WI38 (cell line): Measurements from ENCODE around the gene LIMS2.

ENCODE experiments used
- H3K4me3 ChIP-seq: 2 replicates; pipeline ENCODE4 v1.5.1; 2011; ENCODE audit warnings: low read depth, mild to moderate bottlenecking, control low read depth, low read length
- CTCF ChIP-seq: IDR thresholded peaks from 2 replicates; pipeline ENCODE4 v1.5.1; 2012; ENCODE audit warnings: low read depth, mild to moderate bottlenecking, control low read depth, low read length

The LIMS2 gene

GRCh38 chr2:127597046-127597983 lies 78.0 kb downstream of the LIMS2 start:
- TF ChIP-seq CTCF, result no peak
- H3K4me3 ChIP-seq, result no peak overlapping the region

- H3K4me3 ChIP-seq, result no peak overlapping the region
- no peak for TF ChIP-seq CTCF
These were observed 78.9 kb downstream of the LIMS2 start for GRCh38 chr2:127596311-127597045.

GRCh38 chr2:127594116-127594591 lies 81.2 kb downstream of the LIMS2 start:
- no peak overlapping the region for H3K4me3 ChIP-seq
- TF ChIP-seq CTCF, result no peak

GRCh38 chr2:127593228-127594115 lies 81.9 kb downstream of the LIMS2 start:
- TF ChIP-seq CTCF, result no peak
- no peak overlapping the region for H3K4me3 ChIP-seq

GRCh38 chr2:127592761-127593227 lies 82.5 kb downstream of the LIMS2 start:
- no peak for TF ChIP-seq CTCF
- no peak overlapping the region for H3K4me3 ChIP-seq

GRCh38 chr2:127591221-127591923 lies 84.0 kb downstream of the LIMS2 start:
- H3K4me3 ChIP-seq, result no peak overlapping the region
- peak; percentile 99 for TF ChIP-seq CTCF
